Measurements from ENCODE around the gene C16orf74. TPM values are rescaled to one million over a fixed set of nuclear protein-coding genes. Genes with fewer than 3 reads are reported as not detected.

The C16orf74 gene
- total RNA-seq, 4 donors from 2014 or later, result 1.3 TPM; not detected in 3

- no peaks in the 10 kb centered on the region for H3K27me3 ChIP-seq
- DNase-seq (no peak), ATAC-seq (no peak)
- intact Hi-C loops (cut with DNase I; ENCODE audit: low total_unique reads), result no loop called here
- no peak for TF ChIP-seq POLR2A (IDR thresholded peaks at IDR 0.05)
- TF ChIP-seq CTCF (IDR thresholded peaks at IDR 0.05 in 4 of 5, conservative IDR thresholded peaks at IDR 0.05 in 1 of 5), result no peak
- peaks cover 21 to 22% of the 10 kb centered on the region in 2 donors for H3K4me1 ChIP-seq
- peaks cover 0 to 77% of the 10 kb centered on the region in 2 donors for H3K36me3 ChIP-seq
- no peak overlapping the region for H3K4me3 ChIP-seq
- no peaks in the 10 kb centered on the region for H3K9me3 ChIP-seq
- in situ Hi-C loops (cut with MboI; ENCODE audit: low sequenced_read_pairs in 4 of 4), result loop anchor here in 1 of 4 donors (10.0 kb wide), 1 partner anchor 53 kb away; no protein-coding TSS in a partner anchor
- H3K27ac ChIP-seq, result no peak overlapping the region
Observed at GRCh38 chr16:85661740-85662481, 89.0 kb downstream of the C16orf74 start.

- TF ChIP-seq POLR2A (IDR thresholded peaks at IDR 0.05) (no peak), CTCF (IDR thresholded peaks at IDR 0.05 in 4 of 5, conservative IDR thresholded peaks at IDR 0.05 in 1 of 5) (no peak)
- Histone ChIP-seq H3K36me3 (peaks cover 0 to 75% of the 10 kb centered on the region in 2 donors), H3K27me3 (no peaks in the 10 kb centered on the region), H3K4me1 (peaks cover 21 to 23% of the 10 kb centered on the region in 2 donors), H3K9me3 (no peaks in the 10 kb centered on the region), H3K27ac (no peak overlapping the region), H3K4me3 (no peak overlapping the region)
- ATAC-seq (no peak), DNase-seq (no peak)
- in situ Hi-C loops (cut with MboI; ENCODE audit: low sequenced_read_pairs in 4 of 4), result loop anchor here in 1 of 4 donors (10.0 kb wide), 1 partner anchor 54 kb away; no protein-coding TSS in a partner anchor
- intact Hi-C loops (cut with DNase I; ENCODE audit: low total_unique reads), result no loop called here
Observed at GRCh38 chr16:85660843-85661739, 89.8 kb downstream of the C16orf74 start.

GRCh38 chr16:85659805-85660511 is 90.9 kb downstream of the C16orf74 start:
- Histone ChIP-seq H3K27ac (peak overlapping the region; percentile 56 to 65 (median 60)), H3K4me3 (no peak overlapping the region), H3K36me3 (peaks cover 0 to 73% of the 10 kb centered on the region in 2 donors), H3K27me3 (no peaks in the 10 kb centered on the region), H3K9me3 (no peaks in the 10 kb centered on the region), H3K4me1 (peaks cover 21 to 23% of the 10 kb centered on the region in 2 donors)
- in situ Hi-C loops (cut with MboI; ENCODE audit: low sequenced_read_pairs in 4 of 4), result loop anchor here in 1 of 4 donors (10.0 kb wide), 1 partner anchor 55 kb away; no protein-coding TSS in a partner anchor
- peak; percentile 82 to 86 for ATAC-seq
- intact Hi-C loops (cut with DNase I; ENCODE audit: low total_unique reads), result loop anchor here (1.0 to 2.0 kb wide), 2 partner anchors 59 to 99 kb away; no protein-coding TSS in a partner anchor
- TF ChIP-seq POLR2A (IDR thresholded peaks at IDR 0.05) (no peak), CTCF (IDR thresholded peaks at IDR 0.05 in 4 of 5, conservative IDR thresholded peaks at IDR 0.05 in 1 of 5) (peak; percentile 88 to 94 (median 91))
- DNase-seq, result peak; percentile 69 to 88

- no peaks in the 10 kb centered on the region for H3K27me3 ChIP-seq
- H3K9me3 ChIP-seq, result no peaks in the 10 kb centered on the region
- no peak overlapping the region for H3K4me3 ChIP-seq
- H3K36me3 ChIP-seq, result peaks cover 0 to 71% of the 10 kb centered on the region in 2 donors
- H3K4me1 ChIP-seq, result peaks cover 20 to 23% of the 10 kb centered on the region in 2 donors
- H3K27ac ChIP-seq, result peak overlapping the region; percentile 41 to 62 (median 56)
- in situ Hi-C loops (cut with MboI; ENCODE audit: low sequenced_read_pairs in 4 of 4), result no loop called here
- intact Hi-C loops (cut with DNase I; ENCODE audit: low total_unique reads), result loop anchor here (1.0 to 2.0 kb wide), 2 partner anchors 59 to 100 kb away; no protein-coding TSS in a partner anchor
- DNase-seq, result no peak
- ATAC-seq, result no peak
- TF ChIP-seq POLR2A (IDR thresholded peaks at IDR 0.05), result no peak
- TF ChIP-seq CTCF (IDR thresholded peaks at IDR 0.05 in 4 of 5, conservative IDR thresholded peaks at IDR 0.05 in 1 of 5), result no peak
Observed at GRCh38 chr16:85659336-85659735, 91.6 kb downstream of the C16orf74 start.

All from gastrocnemius medialis (tissue), 4 donors.